HEK293 (cell line): ENCODE data around the gene MBD3L1.

ENCODE experiments used
- CTCF ChIA-PET: fragments of 350-600 bp; formaldehyde crosslinking; extraction: SDS; loops from one replicate; lab custom pipeline; 2021; ENCODE audit warnings: antibody characterized with exemption; lab: Yijun Ruan, JAX
- POLR2A ChIA-PET: fragments of 300-600 bp; formaldehyde crosslinking; extraction: SDS; loops from one replicate; lab custom pipeline; 2020; ENCODE audit warnings: antibody characterized with exemption, inconsistent platforms; lab: Yijun Ruan, JAX
- H3K27ac ChIP-seq: fragments of 200-500 bp; sonication (Bioruptor generic); 2 replicates; pipeline ENCODE4 v1.5.1; 2014; ENCODE audit warnings: low read depth, low read length, control low read depth, inconsistent platforms; ENCODE audit errors: extremely low read depth
- H3K36me3 ChIP-seq, 2 experiments: fragments of 200-500 bp in 1 of 2; sonication (Bioruptor generic) in 1 of 2; 1 replicate in 1 of 2; 2 replicates in 1 of 2; pipeline ENCODE4 v1.5.1; 2014 to 2017; ENCODE audit warnings: inconsistent platforms in 2 of 2, low read length in 2 of 2; ENCODE audit not compliant: control insufficient read depth in 2 of 2, insufficient read depth in 1 of 2
- H3K4me1 ChIP-seq: fragments of 200-500 bp; sonication (Bioruptor generic); 2 replicates; pipeline ENCODE4 v1.5.1; 2014; ENCODE audit warnings: mild to moderate bottlenecking, low read length, inconsistent platforms; ENCODE audit not compliant: control insufficient read depth, insufficient read depth
- H3K4me3 ChIP-seq: 2 replicates; pipeline ENCODE4 v1.5.1; 2011; ENCODE audit warnings: low read depth, mild to moderate bottlenecking, control low read depth, low read length, moderate library complexity
- H3K9me3 ChIP-seq: fragments of 200-500 bp; sonication (Bioruptor generic); 2 replicates; pipeline ENCODE4 v1.5.1; 2014; ENCODE audit warnings: low read depth, low read length, inconsistent platforms; ENCODE audit not compliant: control insufficient read depth, insufficient read depth
- GLI4 ChIP-seq: fragments of 450-650 bp; formaldehyde crosslinking; IDR thresholded peaks from 2 replicates; pipeline ENCODE4 v1.5.1; 2016; ENCODE audit warnings: missing biosample characterization, missing genetic modification characterization
- GLIS1 ChIP-seq: fragments of 450-650 bp; formaldehyde crosslinking; IDR thresholded peaks from 2 replicates; pipeline ENCODE4 v1.5.1; 2016; ENCODE audit warnings: missing biosample characterization, missing genetic modification characterization
- HOXC10 ChIP-seq: sonication (generic); formaldehyde crosslinking; IDR thresholded peaks from 2 replicates; pipeline ENCODE4 v1.8.1; 2023; ENCODE audit warnings: mild to moderate bottlenecking, missing genetic modification reagents
- KLF7 ChIP-seq: fragments of 450-650 bp; formaldehyde crosslinking; IDR thresholded peaks from 2 replicates; pipeline ENCODE4 v1.5.1; 2016; ENCODE audit warnings: missing biosample characterization, missing genetic modification characterization, borderline replicate concordance
- REPIN1 ChIP-seq: fragments of 450-650 bp; formaldehyde crosslinking; IDR thresholded peaks from 2 replicates; pipeline ENCODE4 v1.5.1; 2017; ENCODE audit warnings: missing biosample characterization, missing genetic modification characterization, low read depth
- YY1 ChIP-seq: fragments of 450-650 bp; formaldehyde crosslinking; IDR thresholded peaks from 2 replicates; pipeline ENCODE4 v1.5.1; 2018; ENCODE audit warnings: missing biosample characterization, missing genetic modification characterization
- ZBTB7A ChIP-seq: fragments of 450-650 bp; formaldehyde crosslinking; IDR thresholded peaks from 2 replicates; pipeline ENCODE4 v1.5.1; 2016; ENCODE audit warnings: low read depth, missing biosample characterization, missing genetic modification characterization
- ZNF16 ChIP-seq: fragments of 450-650 bp; formaldehyde crosslinking; IDR thresholded peaks from 2 replicates; pipeline ENCODE4 v1.5.1; 2016; ENCODE audit warnings: low read depth, missing biosample characterization, missing genetic modification characterization
- ZNF202 ChIP-seq: fragments of 450-650 bp; formaldehyde crosslinking; IDR thresholded peaks from 2 replicates; pipeline ENCODE4 v1.5.1; 2016; ENCODE audit warnings: missing biosample characterization, missing genetic modification characterization, borderline replicate concordance
- ZNF248 ChIP-seq: fragments of 450-650 bp; formaldehyde crosslinking; IDR thresholded peaks from 2 replicates; pipeline ENCODE4 v1.5.1; 2017; ENCODE audit warnings: missing biosample characterization, missing genetic modification characterization
- ZNF266 ChIP-seq: fragments of 450-650 bp; formaldehyde crosslinking; IDR thresholded peaks from 2 replicates; pipeline ENCODE4 v1.5.1; 2016; ENCODE audit warnings: missing biosample characterization, missing genetic modification characterization, low read depth
- ZNF280C ChIP-seq: fragments of 450-650 bp; formaldehyde crosslinking; IDR thresholded peaks from 2 replicates; pipeline ENCODE4 v1.5.1; 2016; ENCODE audit warnings: missing biosample characterization, missing genetic modification characterization
- ZNF311 ChIP-seq: fragments of 450-650 bp; formaldehyde crosslinking; IDR thresholded peaks from 2 replicates; pipeline ENCODE4 v1.5.1; 2017; ENCODE audit warnings: missing biosample characterization, missing genetic modification characterization, borderline replicate concordance
- ZNF341 ChIP-seq: fragments of 450-650 bp; formaldehyde crosslinking; IDR thresholded peaks from 2 replicates; pipeline ENCODE4; 2016; ENCODE audit warnings: low read depth, missing biosample characterization, missing genetic modification characterization
- ZNF416 ChIP-seq: fragments of 450-650 bp; formaldehyde crosslinking; IDR thresholded peaks from 2 replicates; pipeline ENCODE4 v1.5.1; 2016; ENCODE audit warnings: missing biosample characterization, missing genetic modification characterization
- ZNF544 ChIP-seq: fragments of 450-650 bp; formaldehyde crosslinking; IDR thresholded peaks from 2 replicates; pipeline ENCODE4 v1.5.0; 2017; ENCODE audit warnings: missing biosample characterization, missing genetic modification characterization
- ZNF549 ChIP-seq: fragments of 450-650 bp; IDR thresholded peaks from 2 replicates; pipeline ENCODE4 v1.5.1; 2018; ENCODE audit warnings: missing biosample characterization, missing genetic modification characterization, mild to moderate bottlenecking, inconsistent platforms, moderate library complexity
- TF ChIP-seq, protein P1 (sequence below): fragments of 450-650 bp; formaldehyde crosslinking; IDR thresholded peaks from 2 replicates; pipeline ENCODE4 v1.5.1; 2016; ENCODE audit warnings: missing biosample characterization, missing genetic modification characterization
- TF ChIP-seq, protein P2 (sequence below): fragments of 450-650 bp; formaldehyde crosslinking; IDR thresholded peaks from 2 replicates; pipeline ENCODE4 v1.5.1; 2016; ENCODE audit warnings: missing biosample characterization, missing genetic modification characterization

MBD3L1 gene

DNA sequence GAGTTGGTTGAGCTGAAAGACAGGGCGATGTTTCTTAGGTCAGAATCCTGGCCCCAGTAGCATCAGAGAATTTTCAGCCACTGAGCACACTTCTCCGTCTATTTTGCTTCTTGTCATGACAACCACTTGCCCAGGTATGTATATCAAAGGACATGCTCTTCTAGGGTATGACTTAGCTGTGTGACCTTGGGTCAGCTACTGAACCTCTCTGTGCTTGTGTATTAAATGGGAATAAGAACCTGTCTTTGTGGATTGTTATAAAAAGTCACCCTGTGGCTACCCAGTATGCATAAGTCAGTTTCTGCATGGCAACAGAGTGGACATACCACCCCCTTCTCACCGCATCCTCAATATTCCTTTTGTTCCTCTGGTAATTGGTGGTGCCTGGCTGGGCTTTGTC is 26.1 kb downstream of the MBD3L1 start:
- CTCF ChIA-PET: interaction anchor here (0.7 kb wide), 1 partner anchor 19 kb away, joined by 4 read pairs; no protein-coding TSS in a partner anchor
- no peaks in the 10 kb centered on the region for H3K4me1 ChIP-seq
- no peak for TF ChIP-seq ZNF280C (tag by site-specific recombination)
- TF ChIP-seq REPIN1 (tag by site-specific recombination): no peak
- TF ChIP-seq ZNF311 (tag by site-specific recombination): no peak
- no peak for TF ChIP-seq GLIS1 (tag by site-specific recombination)
- TF ChIP-seq ZNF202 (tag by site-specific recombination): no peak
- TF ChIP-seq HOXC10 (CRISPR knock-in tag): no peak
- no peak for TF ChIP-seq ZNF416 (tag by site-specific recombination)
- TF ChIP-seq ZNF544 (tag by site-specific recombination): no peak
- TF ChIP-seq ZNF549 (tag by site-specific recombination): no peak
- TF ChIP-seq, protein P1, sequence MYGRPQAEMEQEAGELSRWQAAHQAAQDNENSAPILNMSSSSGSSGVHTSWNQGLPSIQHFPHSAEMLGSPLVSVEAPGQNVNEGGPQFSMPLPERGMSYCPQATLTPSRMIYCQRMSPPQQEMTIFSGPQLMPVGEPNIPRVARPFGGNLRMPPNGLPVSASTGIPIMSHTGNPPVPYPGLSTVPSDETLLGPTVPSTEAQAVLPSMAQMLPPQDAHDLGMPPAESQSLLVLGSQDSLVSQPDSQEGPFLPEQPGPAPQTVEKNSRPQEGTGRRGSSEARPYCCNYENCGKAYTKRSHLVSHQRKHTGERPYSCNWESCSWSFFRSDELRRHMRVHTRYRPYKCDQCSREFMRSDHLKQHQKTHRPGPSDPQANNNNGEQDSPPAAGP (tag by site-specific recombination): no peak
- TF ChIP-seq ZNF266 (tag by site-specific recombination): no peak
- no peak for TF ChIP-seq ZBTB7A
- TF ChIP-seq, protein P2, sequence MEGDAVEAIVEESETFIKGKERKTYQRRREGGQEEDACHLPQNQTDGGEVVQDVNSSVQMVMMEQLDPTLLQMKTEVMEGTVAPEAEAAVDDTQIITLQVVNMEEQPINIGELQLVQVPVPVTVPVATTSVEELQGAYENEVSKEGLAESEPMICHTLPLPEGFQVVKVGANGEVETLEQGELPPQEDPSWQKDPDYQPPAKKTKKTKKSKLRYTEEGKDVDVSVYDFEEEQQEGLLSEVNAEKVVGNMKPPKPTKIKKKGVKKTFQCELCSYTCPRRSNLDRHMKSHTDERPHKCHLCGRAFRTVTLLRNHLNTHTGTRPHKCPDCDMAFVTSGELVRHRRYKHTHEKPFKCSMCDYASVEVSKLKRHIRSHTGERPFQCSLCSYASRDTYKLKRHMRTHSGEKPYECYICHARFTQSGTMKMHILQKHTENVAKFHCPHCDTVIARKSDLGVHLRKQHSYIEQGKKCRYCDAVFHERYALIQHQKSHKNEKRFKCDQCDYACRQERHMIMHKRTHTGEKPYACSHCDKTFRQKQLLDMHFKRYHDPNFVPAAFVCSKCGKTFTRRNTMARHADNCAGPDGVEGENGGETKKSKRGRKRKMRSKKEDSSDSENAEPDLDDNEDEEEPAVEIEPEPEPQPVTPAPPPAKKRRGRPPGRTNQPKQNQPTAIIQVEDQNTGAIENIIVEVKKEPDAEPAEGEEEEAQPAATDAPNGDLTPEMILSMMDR: no peak
- TF ChIP-seq ZNF341: no peak
- no peak for TF ChIP-seq KLF7 (tag by site-specific recombination)
- no peak for TF ChIP-seq ZNF248 (tag by site-specific recombination)
- POLR2A ChIA-PET: interaction anchor here (0.6 kb wide), 1 partner anchor 207 kb away, joined by 3 read pairs; no protein-coding TSS in a partner anchor
- H3K4me3 ChIP-seq: no peak overlapping the region
- no peak overlapping the region for H3K27ac ChIP-seq
- H3K36me3 ChIP-seq: no peaks in the 10 kb centered on the region
- H3K9me3 ChIP-seq: no peaks in the 10 kb centered on the region

DNA sequence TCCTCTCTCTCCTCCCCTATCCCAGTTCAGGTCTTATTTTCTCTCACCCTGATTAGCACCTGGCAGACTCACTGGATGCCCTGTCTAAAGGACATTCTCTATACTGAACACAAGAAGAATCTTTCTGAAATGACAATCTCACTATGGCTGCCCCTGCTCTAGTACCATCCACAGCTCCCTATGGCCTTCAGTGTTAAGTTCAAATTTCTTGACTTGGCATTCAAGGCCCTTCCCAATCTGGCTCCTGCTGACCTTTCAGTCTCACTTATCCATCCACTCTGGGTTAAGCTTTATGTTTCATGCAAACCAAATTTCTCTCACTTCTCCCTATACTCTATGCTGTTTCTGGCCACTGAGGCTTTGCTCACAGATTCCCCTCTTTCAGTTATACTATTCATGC is 34.2 kb downstream of the MBD3L1 start:
- POLR2A ChIA-PET: no interaction called here

More for the DNA sequence above, 34.2 kb downstream of the MBD3L1 start:
- no peaks in the 10 kb centered on the region for H3K9me3 ChIP-seq
- H3K4me3 ChIP-seq: no peak overlapping the region
- TF ChIP-seq YY1 (tag by site-specific recombination) (no peak), GLI4 (tag by site-specific recombination) (0 out of 2 replicates have a peak, but pooled peaks have one; percentile 55), ZNF16 (tag by site-specific recombination) (peak; percentile 67; the same call in 1 of the 2 replicates)
- TF ChIP-seq, all 188 proteins: peak for 2
- CTCF ChIA-PET: no interaction called here
- Histone ChIP-seq H3K4me1 (no peaks in the 10 kb centered on the region), H3K27ac (no peak overlapping the region), H3K36me3 (no peaks in the 10 kb centered on the region)
